HepG2 (cell line): ENCODE results near the gene RAB11FIP5. TPM values are rescaled to one million over a fixed set of nuclear protein-coding genes. Genes with fewer than 3 reads are reported as not detected.

ENCODE experiments used
- ETV5 ChIP-seq: IDR thresholded peaks from 2 replicates; pipeline ENCODE4 v1.6.1; 2018; ENCODE audit warnings: missing biosample characterization, missing genetic modification reagents, inconsistent platforms, borderline replicate concordance
- FOXK1 ChIP-seq: sonication (generic); formaldehyde crosslinking; IDR thresholded peaks from 2 replicates; pipeline ENCODE4 v1.4.0; 2020; ENCODE audit warnings: low read depth, missing genetic modification reagents, borderline replicate concordance
- GPBP1L1 ChIP-seq: sonication (generic); formaldehyde crosslinking; IDR thresholded peaks from 2 replicates; pipeline ENCODE4 v1.5.0; 2020; ENCODE audit warnings: mild to moderate bottlenecking, missing genetic modification reagents
- HNRNPL ChIP-seq: fragments of 200-400 bp; formaldehyde crosslinking; IDR thresholded peaks from 2 replicates; pipeline ENCODE4 v1.6.1; 2017; ENCODE audit warnings: mild to moderate bottlenecking, low read depth, low read length
- HOXA5 ChIP-seq: sonication (generic); formaldehyde crosslinking; IDR thresholded peaks from 2 replicates; pipeline ENCODE4 v1.4.0; 2020; ENCODE audit warnings: missing genetic modification reagents
- IKZF4 ChIP-seq: sonication (generic); formaldehyde crosslinking; IDR thresholded peaks from 2 replicates; pipeline ENCODE4 v1.5.1; 2020; ENCODE audit warnings: borderline replicate concordance, mild to moderate bottlenecking, low read depth, missing genetic modification reagents; ENCODE audit errors: not compliant biosample characterization
- MAX ChIP-seq: IDR thresholded peaks from 2 replicates; pipeline ENCODE4 v1.6.1; 2012; ENCODE audit warnings: inconsistent platforms
- MEIS2 ChIP-seq: sonication (generic); formaldehyde crosslinking; IDR thresholded peaks from 2 replicates; pipeline ENCODE4 v1.9.0; 2021; ENCODE audit warnings: mild to moderate bottlenecking, missing genetic modification reagents
- PHF20 ChIP-seq: sonication (generic); formaldehyde crosslinking; IDR thresholded peaks from 2 replicates; pipeline ENCODE4 v1.5.0; 2020; ENCODE audit warnings: mild to moderate bottlenecking, missing genetic modification reagents
- RBAK ChIP-seq: sonication (generic); formaldehyde crosslinking; IDR thresholded peaks from 2 replicates; pipeline ENCODE4 v1.5.1; 2020; ENCODE audit warnings: mild to moderate bottlenecking, missing genetic modification reagents
- STAT6 ChIP-seq: sonication (generic); formaldehyde crosslinking; IDR thresholded peaks from 2 replicates; pipeline ENCODE4 v1.4.0; 2020; ENCODE audit warnings: missing genetic modification reagents, mild to moderate bottlenecking, borderline replicate concordance
- SUZ12 ChIP-seq: fragments of 150-350 bp; IDR thresholded peaks from 2 replicates; pipeline ENCODE4 v1.6.1; 2014; ENCODE audit warnings: low read depth, low read length
- TFAP4 ChIP-seq: sonication (generic); IDR thresholded peaks from 2 replicates; pipeline ENCODE4 v1.6.1; 2016; ENCODE audit warnings: low read depth, borderline replicate concordance
- U2AF2 ChIP-seq: fragments of 200-400 bp; formaldehyde crosslinking; IDR thresholded peaks from 2 replicates; pipeline ENCODE4 v1.6.1; 2017; ENCODE audit warnings: low read depth, mild to moderate bottlenecking, low read length
- XRCC5 ChIP-seq: fragments of 200-400 bp; formaldehyde crosslinking; optimal IDR thresholded peaks from 2 replicates; pipeline ENCODE3; 2017; ENCODE audit warnings: mild to moderate bottlenecking, low read length
- ZFP36L2 ChIP-seq: sonication (generic); formaldehyde crosslinking; IDR thresholded peaks from 2 replicates; pipeline ENCODE4 v1.4.0; 2020; ENCODE audit warnings: missing genetic modification reagents
- ZNF232 ChIP-seq: sonication (generic); formaldehyde crosslinking; IDR thresholded peaks from 2 replicates; pipeline ENCODE4 v1.4.0; 2020; ENCODE audit warnings: missing genetic modification reagents, borderline replicate concordance
- ZNF253 ChIP-seq: sonication (generic); formaldehyde crosslinking; IDR thresholded peaks from 2 replicates; pipeline ENCODE4 v1.8.0; 2022; ENCODE audit warnings: mild to moderate bottlenecking, missing genetic modification reagents, borderline replicate concordance
- ZNF317 ChIP-seq: sonication (generic); formaldehyde crosslinking; IDR thresholded peaks from 2 replicates; pipeline ENCODE4 v1.5.0; 2020; ENCODE audit warnings: mild to moderate bottlenecking, missing genetic modification reagents
- ZNF451 ChIP-seq: sonication (generic); formaldehyde crosslinking; IDR thresholded peaks from 2 replicates; pipeline ENCODE4 v1.5.0; 2020; ENCODE audit warnings: mild to moderate bottlenecking, missing genetic modification reagents
- ZNF552 ChIP-seq: sonication (generic); formaldehyde crosslinking; IDR thresholded peaks from 2 replicates; pipeline ENCODE4 v1.9.0; 2022; ENCODE audit warnings: missing genetic modification reagents, mild to moderate bottlenecking, borderline replicate concordance
- ZNF597 ChIP-seq: sonication (generic); formaldehyde crosslinking; IDR thresholded peaks from 2 replicates; pipeline ENCODE4 v1.5.0; 2020; ENCODE audit warnings: missing genetic modification reagents
- ZNF740 ChIP-seq: sonication (generic); formaldehyde crosslinking; IDR thresholded peaks from 2 replicates; pipeline ENCODE4 v1.4.0; 2020; ENCODE audit warnings: missing genetic modification reagents
- ZNF788 ChIP-seq: sonication (generic); formaldehyde crosslinking; IDR thresholded peaks from 2 replicates; pipeline ENCODE4 v1.5.0; 2020; ENCODE audit warnings: mild to moderate bottlenecking, missing genetic modification reagents, borderline replicate concordance
- polyA plus RNA-seq, 8 experiments: library from polyadenylated mRNA; depleted of rRNA in 3 of 8; stranded (reverse) in 7 of 8; unstranded in 1 of 8; fragments of >200 nt; fragmentation: Illumina TruSeq in 4 of 8; extraction: Trizol in 4 of 8; gene quantifications; 2 replicates each; pipeline versions ENCODE4 v1.2.1 to v1.2.3, GENCODE V29; 2011 to 2016; ENCODE audit warnings: low read depth in 4 of 8, missing spikeins in 1 of 8, mixed read lengths in 1 of 8; ENCODE audit not compliant: insufficient read depth in 1 of 8
- total RNA-seq, 5 experiments: library from RNA; depleted of rRNA; stranded (reverse); fragments of >200 nt; fragmentation: Illumina TruSeq; extraction: Trizol; gene quantifications; 2 replicates each; pipeline ENCODE4 v1.2.3, GENCODE V29; 2016; ENCODE audit warnings: low read depth in 1 of 5

The RAB11FIP5 gene
- total and polyA plus RNA-seq, 2 of the 13 experiments (the other 11 are each of a cell fraction or from before 2014, with no cell fraction given): 9.4 to 22.9 TPM

- TF ChIP-seq ZNF232 (CRISPR knock-in tag) (no peak; the same call in 1 of the 2 replicates), U2AF2 (no peak), ZNF597 (CRISPR knock-in tag) (no peak), TFAP4 (0 out of 2 replicates have a peak, but pooled peaks have one; percentile 8), STAT6 (CRISPR knock-in tag) (no peak), MAX (peak; percentile 33; the same call in 1 of the 2 replicates), GPBP1L1 (no peak), HNRNPL (no peak), SUZ12 (no peak), ZNF552 (CRISPR knock-in tag) (no peak), ZNF317 (CRISPR knock-in tag) (no peak), XRCC5 (peak; percentile 88), ETV5 (CRISPR knock-in tag) (no peak), ZFP36L2 (CRISPR knock-in tag) (no peak), ZNF451 (no peak), PHF20 (CRISPR knock-in tag) (no peak), HOXA5 (CRISPR knock-in tag) (no peak), FOXK1 (CRISPR knock-in tag) (no peak), ZNF788 (CRISPR knock-in tag) (no peak), RBAK (CRISPR knock-in tag) (no peak), MEIS2 (no peak), IKZF4 (CRISPR knock-in tag) (no peak), ZNF740 (CRISPR knock-in tag) (no peak), ZNF253 (CRISPR knock-in tag) (no peak)
Observed at GRCh38 chr2:73085691-73086090, 27.1 kb downstream of the RAB11FIP5 start (continued).
